ENCODE data around the gene TAAR5. TPM values are rescaled to one million over a fixed set of nuclear protein-coding genes. Genes with fewer than 3 reads are reported as not detected.
"Not testable (repeated sequence)": the region's sequence is repeated elsewhere in the genome, so short reads cannot be mapped to it uniquely, and the experiment has no call there.

Gene TAAR5
- total and polyA plus RNA-seq, 4 donors: not detected

GRCh38 chr6:132607544-132608233 lies 18.1 kb upstream of the TAAR5 start:
- DNase-seq (no peak), ATAC-seq (ENCODE audit: insufficient read depth, low FRiP score) (no peak)
- TF ChIP-seq CTCF (IDR thresholded peaks at IDR 0.05; ENCODE audit: control extremely low read depth, extremely low read depth): no peak
- Histone ChIP-seq H3K27ac (ENCODE audit: low read depth in 1 of 2, low read length in 1 of 2) (no peak overlapping the region), H3K4me1 (ENCODE audit: control insufficient read depth in 5 of 5, insufficient read depth in 5 of 5, low read length in 5 of 5) (no peaks in the 10 kb centered on the region), H3K36me3 (ENCODE audit: control insufficient read depth in 4 of 4, insufficient read depth in 4 of 4, low read length in 4 of 4) (no peaks in the 10 kb centered on the region), H3K4me3 (no peak overlapping the region), H3K27me3 (ENCODE audit: control insufficient read depth in 3 of 3, insufficient read depth in 3 of 3, low read length in 2 of 3) (no peaks in the 10 kb centered on the region), H3K9me3 (ENCODE audit: control insufficient read depth in 4 of 4, insufficient read depth in 3 of 4, low read length in 3 of 4) (no peaks in the 10 kb centered on the region), H3K9ac (ENCODE audit: insufficient read depth in 1 of 2, low read length in 2 of 2) (no peak overlapping the region)
- WGBS, 2 donors: 82 to 90% methylated on average over 5 of the region's 5 CpGs

GRCh38 chr6:132604635-132605152 lies 15.2 kb upstream of the TAAR5 start:
- Histone ChIP-seq H3K4me1 (ENCODE audit: control insufficient read depth in 5 of 5, insufficient read depth in 5 of 5, low read length in 5 of 5) (no peaks in the 10 kb centered on the region), H3K36me3 (ENCODE audit: control insufficient read depth in 4 of 4, insufficient read depth in 4 of 4, low read length in 4 of 4) (no peaks in the 10 kb centered on the region), H3K27ac (ENCODE audit: low read depth in 1 of 2, low read length in 1 of 2) (no peak overlapping the region), H3K9me3 (ENCODE audit: control insufficient read depth in 4 of 4, insufficient read depth in 3 of 4, low read length in 3 of 4) (peaks cover 0 to 3% (median 0%) of the 10 kb centered on the region in 4 donors), H3K9ac (ENCODE audit: insufficient read depth in 1 of 2, low read length in 2 of 2) (no peak overlapping the region), H3K4me3 (no peak overlapping the region), H3K27me3 (ENCODE audit: control insufficient read depth in 3 of 3, insufficient read depth in 3 of 3, low read length in 2 of 3) (no peaks in the 10 kb centered on the region)
- DNase-seq: no peak
- WGBS, 2 donors: 73 to 82% methylated on average over 8 of the region's 8 CpGs
- TF ChIP-seq CTCF (IDR thresholded peaks at IDR 0.05; ENCODE audit: control extremely low read depth, extremely low read depth): no peak
- no peak for ATAC-seq (ENCODE audit: insufficient read depth, low FRiP score)

- H3K36me3 ChIP-seq (ENCODE audit: control insufficient read depth in 4 of 4, insufficient read depth in 4 of 4, low read length in 4 of 4); DNase-seq; ATAC-seq (ENCODE audit: insufficient read depth, low FRiP score); H3K4me3 ChIP-seq; H3K4me1 ChIP-seq (ENCODE audit: control insufficient read depth in 5 of 5, insufficient read depth in 5 of 5, low read length in 5 of 5); H3K9me3 ChIP-seq (ENCODE audit: control insufficient read depth in 4 of 4, insufficient read depth in 3 of 4, low read length in 3 of 4); H3K9ac ChIP-seq (ENCODE audit: insufficient read depth in 1 of 2, low read length in 2 of 2); H3K27me3 ChIP-seq (ENCODE audit: control insufficient read depth in 3 of 3, insufficient read depth in 3 of 3, low read length in 2 of 3); H3K27ac ChIP-seq (ENCODE audit: low read depth in 1 of 2, low read length in 1 of 2): not testable (repeated sequence)
Observed at GRCh38 chr6:132600900-132601299, 11.4 kb upstream of the TAAR5 start.

GRCh38 chr6:132598473-132598872 lies 8.9 kb upstream of the TAAR5 start:
- peaks cover 0 to 3% (median 0%) of the 10 kb centered on the region in 4 donors for H3K9me3 ChIP-seq (ENCODE audit: control insufficient read depth in 4 of 4, insufficient read depth in 3 of 4, low read length in 3 of 4)
- H3K27me3 ChIP-seq (ENCODE audit: control insufficient read depth in 3 of 3, insufficient read depth in 3 of 3, low read length in 2 of 3): no peaks in the 10 kb centered on the region
- DNase-seq (no peak), ATAC-seq (ENCODE audit: insufficient read depth, low FRiP score) (no peak)
- H3K27ac ChIP-seq (ENCODE audit: low read depth in 1 of 2, low read length in 1 of 2): no peak overlapping the region
- H3K36me3 ChIP-seq (ENCODE audit: control insufficient read depth in 4 of 4, insufficient read depth in 4 of 4, low read length in 4 of 4): no peaks in the 10 kb centered on the region
- H3K4me3 ChIP-seq: no peak overlapping the region
- no peak overlapping the region for H3K9ac ChIP-seq (ENCODE audit: insufficient read depth in 1 of 2, low read length in 2 of 2)
- TF ChIP-seq CTCF (IDR thresholded peaks at IDR 0.05; ENCODE audit: control extremely low read depth, extremely low read depth): no peak
- H3K4me1 ChIP-seq (ENCODE audit: control insufficient read depth in 5 of 5, insufficient read depth in 5 of 5, low read length in 5 of 5): no peaks in the 10 kb centered on the region
- 51 to 55% methylated on average over 3 of the region's 3 CpGs for WGBS, 2 donors

All from lung (tissue), 12 donors.